Activated naive CD8-positive, alpha-beta T cell treated with anti-CD3 and anti-CD28 coated beads, Interleukin-2, amount 50 U/mL, for 24 hours (primary cell): ENCODE data around the gene SWSAP1.
"Not testable (repeated sequence)": the region's sequence is repeated elsewhere in the genome, so short reads cannot be mapped to it uniquely, and the experiment has no call there.

Experiments
- ATAC-seq: fragments of 150-1000 bp; cut with Tn5 transposase; one replicate; pipeline ENCODE4 v1.10.0; 2021
- DNase-seq: peaks from one replicate; pipeline ENCODE4 v3.0.0; 2021
- H3K27ac Mint-ChIP-seq: one replicate; pipeline ENCODE4 v1.8.0; 2021; ENCODE audit warnings: mild to moderate bottlenecking, mixed read lengths
- H3K27me3 Mint-ChIP-seq: one replicate; pipeline ENCODE4 v1.8.0; 2021; ENCODE audit warnings: mixed read lengths
- H3K36me3 Mint-ChIP-seq: one replicate; pipeline ENCODE4 v1.8.0; 2021; ENCODE audit warnings: low read depth, mixed read lengths
- H3K4me1 Mint-ChIP-seq: one replicate; pipeline ENCODE4 v1.8.0; 2021; ENCODE audit warnings: mixed read lengths
- H3K4me3 Mint-ChIP-seq: one replicate; pipeline ENCODE4 v1.8.0; 2021; ENCODE audit warnings: mild to moderate bottlenecking, moderate library complexity, mixed read lengths
- H3K9me3 Mint-ChIP-seq: one replicate; pipeline ENCODE4 v1.8.0; 2021; ENCODE audit warnings: mixed read lengths

The SWSAP1 gene

GRCh38 chr19:11345122-11345803 is 29.2 kb upstream of the SWSAP1 start:
- Mint-ChIP-seq H3K9me3 (peaks cover 4% of the 10 kb centered on the region), H3K27ac (peak overlapping the region; percentile 82), H3K4me1 (peaks cover 27% of the 10 kb centered on the region), H3K4me3 (peak overlapping the region; percentile 93), H3K36me3 (no peaks in the 10 kb centered on the region), H3K27me3 (no peaks in the 10 kb centered on the region)
- no peak for ATAC-seq
- no peak for DNase-seq

- H3K4me1 Mint-ChIP-seq, result peaks cover 27% of the 10 kb centered on the region
- no peaks in the 10 kb centered on the region for H3K27me3 Mint-ChIP-seq
- H3K36me3 Mint-ChIP-seq, result no peaks in the 10 kb centered on the region
- peaks cover 4% of the 10 kb centered on the region for H3K9me3 Mint-ChIP-seq
- DNase-seq, result peak; percentile 97
- peak; percentile 98 for ATAC-seq
- peak within 1 kb of the TSS; percentile 93 for H3K4me3 Mint-ChIP-seq
- H3K27ac Mint-ChIP-seq, result peak within 1 kb of the TSS; percentile 82
These were observed 28.1 kb upstream of the SWSAP1 start, which contains the start of the genes CCDC159 and TMEM205 for GRCh38 chr19:11346104-11346940. Gene CCDC159, plus strand, starts transcription at chr19:11346519. Its CDS starts 88 bp downstream, at chr19:11346607. Gene TMEM205, minus strand, starts transcription at chr19:11346268. Its CDS starts 649 bp downstream, at chr19:11345619.

- H3K4me3 Mint-ChIP-seq, result peak overlapping the region; percentile 93
- no peaks in the 10 kb centered on the region for H3K36me3 Mint-ChIP-seq
- no peak overlapping the region for H3K27ac Mint-ChIP-seq
- DNase-seq (no peak), ATAC-seq (no peak)
- no peaks in the 10 kb centered on the region for H3K27me3 Mint-ChIP-seq
- peaks cover 4% of the 10 kb centered on the region for H3K9me3 Mint-ChIP-seq
- peaks cover 27% of the 10 kb centered on the region for H3K4me1 Mint-ChIP-seq
These were observed 26.9 kb upstream of the SWSAP1 start for GRCh38 chr19:11347546-11348039.

GRCh38 chr19:11349171-11349570 is 25.3 kb upstream of the SWSAP1 start:
- peaks cover 4% of the 10 kb centered on the region for H3K9me3 Mint-ChIP-seq
- H3K27me3 Mint-ChIP-seq, result no peaks in the 10 kb centered on the region
- peaks cover 26% of the 10 kb centered on the region for H3K4me1 Mint-ChIP-seq
- H3K36me3 Mint-ChIP-seq, result no peaks in the 10 kb centered on the region
- H3K4me3 Mint-ChIP-seq, result no peak overlapping the region
- no peak overlapping the region for H3K27ac Mint-ChIP-seq
- no peak for DNase-seq
- no peak for ATAC-seq

- not testable (repeated sequence) for H3K27ac Mint-ChIP-seq, H3K4me3 Mint-ChIP-seq, H3K36me3 Mint-ChIP-seq, ATAC-seq, DNase-seq, H3K9me3 Mint-ChIP-seq, H3K27me3 Mint-ChIP-seq, H3K4me1 Mint-ChIP-seq
These were observed 20.4 kb upstream of the SWSAP1 start for GRCh38 chr19:11354102-11354501.

- Mint-ChIP-seq H3K27ac (peak within 1 kb of the TSS; percentile 51), H3K27me3 (peaks cover 6% of the 10 kb centered on the region), H3K36me3 (no peaks in the 10 kb centered on the region)
These were observed 19.0 kb upstream of the SWSAP1 start, which contains the start of gene PLPPR2 for GRCh38 chr19:11355160-11356073. Gene PLPPR2, plus strand, starts transcription at chr19:11355432. Its CDS starts 2,242 bp downstream, at chr19:11357674.

GRCh38 chr19:11356074-11356397 is 18.4 kb upstream of the SWSAP1 start:
- H3K36me3 Mint-ChIP-seq, result no peaks in the 10 kb centered on the region
- peak overlapping the region; percentile 51 for H3K27ac Mint-ChIP-seq
- ATAC-seq (no peak), DNase-seq (no peak)
- H3K4me1 Mint-ChIP-seq, result peaks cover 7% of the 10 kb centered on the region
- peaks cover 6% of the 10 kb centered on the region for H3K27me3 Mint-ChIP-seq
- H3K9me3 Mint-ChIP-seq, result no peaks in the 10 kb centered on the region
- H3K4me3 Mint-ChIP-seq, result peak overlapping the region; percentile 69

More at GRCh38 chr19:11355160-11356073, 19.0 kb upstream of the SWSAP1 start, which contains the start of gene PLPPR2:
- peak; percentile 77 for ATAC-seq
- H3K9me3 Mint-ChIP-seq, result no peaks in the 10 kb centered on the region
- DNase-seq, result peak; percentile 86
- peaks cover 7% of the 10 kb centered on the region for H3K4me1 Mint-ChIP-seq
- H3K4me3 Mint-ChIP-seq, result peak within 1 kb of the TSS; percentile 69

GRCh38 chr19:11356676-11357550 is 17.6 kb upstream of the SWSAP1 start:
- ATAC-seq (no peak), DNase-seq (no peak)
- no peak overlapping the region for H3K27ac Mint-ChIP-seq
- no peak overlapping the region for H3K4me3 Mint-ChIP-seq
- H3K9me3 Mint-ChIP-seq, result no peaks in the 10 kb centered on the region
- H3K36me3 Mint-ChIP-seq, result no peaks in the 10 kb centered on the region
- H3K27me3 Mint-ChIP-seq, result peaks cover 6% of the 10 kb centered on the region
- peaks cover 7% of the 10 kb centered on the region for H3K4me1 Mint-ChIP-seq

GRCh38 chr19:11359421-11359820 is 15.0 kb upstream of the SWSAP1 start:
- Mint-ChIP-seq H3K9me3 (no peaks in the 10 kb centered on the region), H3K36me3 (no peaks in the 10 kb centered on the region), H3K27ac (no peak overlapping the region), H3K27me3 (peaks cover 6% of the 10 kb centered on the region), H3K4me3 (no peak overlapping the region), H3K4me1 (peaks cover 7% of the 10 kb centered on the region)
- ATAC-seq (no peak), DNase-seq (no peak)

GRCh38 chr19:11361037-11361770 is 13.3 kb upstream of the SWSAP1 start:
- Mint-ChIP-seq H3K4me3 (no peak overlapping the region), H3K27me3 (no peaks in the 10 kb centered on the region), H3K9me3 (no peaks in the 10 kb centered on the region), H3K27ac (no peak overlapping the region), H3K4me1 (peaks cover under 1% of the 10 kb centered on the region), H3K36me3 (no peaks in the 10 kb centered on the region)
- ATAC-seq, result no peak
- DNase-seq, result peak; percentile 36

GRCh38 chr19:11361771-11362731 is 12.4 kb upstream of the SWSAP1 start:
- no peaks in the 10 kb centered on the region for H3K27me3 Mint-ChIP-seq
- no peaks in the 10 kb centered on the region for H3K4me1 Mint-ChIP-seq
- no peak for ATAC-seq
- H3K4me3 Mint-ChIP-seq, result no peak overlapping the region
- no peaks in the 10 kb centered on the region for H3K9me3 Mint-ChIP-seq
- no peaks in the 10 kb centered on the region for H3K36me3 Mint-ChIP-seq
- DNase-seq, result no peak
- no peak overlapping the region for H3K27ac Mint-ChIP-seq

GRCh38 chr19:11363881-11364280 is 10.6 kb upstream of the SWSAP1 start:
- DNase-seq (no peak), ATAC-seq (no peak)
- H3K9me3 Mint-ChIP-seq, result no peaks in the 10 kb centered on the region
- no peaks in the 10 kb centered on the region for H3K36me3 Mint-ChIP-seq
- no peak overlapping the region for H3K27ac Mint-ChIP-seq
- no peak overlapping the region for H3K4me3 Mint-ChIP-seq
- H3K27me3 Mint-ChIP-seq, result no peaks in the 10 kb centered on the region
- H3K4me1 Mint-ChIP-seq, result no peaks in the 10 kb centered on the region
